Bronchial epithelial cell (primary cell): ENCODE results near the gene CCDC148. TPM values are rescaled to one million over a fixed set of nuclear protein-coding genes. Genes with fewer than 3 reads are reported as not detected.

Experiments
- DNase-seq: peaks from one replicate; pipeline ENCODE4 v3.0.0-alpha.2; 2010; ENCODE audit warnings: low read depth
- FAIRE-seq: peaks from 2 replicates; lab custom pipeline; 2011; peaks lifted over from hg19 to GRCh38; lab: Jason Lieb, UNC
- H3K27me3 ChIP-seq: 2 replicates; pipeline ENCODE4 v1.5.1; 2011; ENCODE audit warnings: low read length; ENCODE audit not compliant: control insufficient read depth, insufficient read depth
- H3K36me3 ChIP-seq: 2 replicates; pipeline ENCODE4 v1.5.1; 2011; ENCODE audit warnings: low read length; ENCODE audit not compliant: control insufficient read depth, insufficient read depth
- H3K4me3 ChIP-seq: 2 replicates; pipeline ENCODE4 v1.5.1; 2011; ENCODE audit warnings: mild to moderate bottlenecking, low read depth, low read length, control low read depth
- total RNA-seq: library from RNA; depleted of rRNA; stranded (reverse); fragments of >200 nt; gene quantifications from 2 replicates; pipeline ENCODE4 v1.2.1, GENCODE V29; 2014
- TF ChIP-seq, protein P1 (sequence below): IDR thresholded peaks from 2 replicates; pipeline ENCODE4 v1.5.1; 2011; ENCODE audit warnings: mild to moderate bottlenecking, moderate library complexity, low read length, control low read depth, inconsistent platforms; ENCODE audit not compliant: insufficient read depth, severe bottlenecking

CCDC148 gene
- total RNA-seq, 1 donor from 2014 or later = 0.26 TPM

DNA sequence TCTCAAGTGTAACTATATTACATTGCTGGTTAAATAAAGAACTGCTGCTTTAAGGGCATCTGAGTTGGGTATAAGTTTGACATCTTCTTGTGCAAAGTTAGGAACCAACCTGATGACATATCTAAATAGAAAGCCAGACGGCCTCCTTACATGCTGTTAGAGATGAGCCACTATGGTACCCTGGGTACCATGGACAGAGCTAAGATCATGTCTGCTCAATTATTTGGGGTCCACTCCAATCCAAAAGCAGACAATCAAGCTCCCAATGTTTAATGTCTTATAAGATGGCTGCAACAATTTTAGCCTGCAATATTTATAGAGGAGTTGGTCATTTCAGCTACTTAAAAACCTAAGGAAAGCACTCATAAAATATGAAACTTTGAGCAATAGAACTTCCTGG is 268.6 kb downstream of the CCDC148 start:
- TF ChIP-seq, protein P1, sequence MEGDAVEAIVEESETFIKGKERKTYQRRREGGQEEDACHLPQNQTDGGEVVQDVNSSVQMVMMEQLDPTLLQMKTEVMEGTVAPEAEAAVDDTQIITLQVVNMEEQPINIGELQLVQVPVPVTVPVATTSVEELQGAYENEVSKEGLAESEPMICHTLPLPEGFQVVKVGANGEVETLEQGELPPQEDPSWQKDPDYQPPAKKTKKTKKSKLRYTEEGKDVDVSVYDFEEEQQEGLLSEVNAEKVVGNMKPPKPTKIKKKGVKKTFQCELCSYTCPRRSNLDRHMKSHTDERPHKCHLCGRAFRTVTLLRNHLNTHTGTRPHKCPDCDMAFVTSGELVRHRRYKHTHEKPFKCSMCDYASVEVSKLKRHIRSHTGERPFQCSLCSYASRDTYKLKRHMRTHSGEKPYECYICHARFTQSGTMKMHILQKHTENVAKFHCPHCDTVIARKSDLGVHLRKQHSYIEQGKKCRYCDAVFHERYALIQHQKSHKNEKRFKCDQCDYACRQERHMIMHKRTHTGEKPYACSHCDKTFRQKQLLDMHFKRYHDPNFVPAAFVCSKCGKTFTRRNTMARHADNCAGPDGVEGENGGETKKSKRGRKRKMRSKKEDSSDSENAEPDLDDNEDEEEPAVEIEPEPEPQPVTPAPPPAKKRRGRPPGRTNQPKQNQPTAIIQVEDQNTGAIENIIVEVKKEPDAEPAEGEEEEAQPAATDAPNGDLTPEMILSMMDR = no peak
- FAIRE-seq (no peak), DNase-seq (no peak)
- Histone ChIP-seq H3K27me3 (peaks cover 5% of the 10 kb centered on the region), H3K4me3 (no peak overlapping the region), H3K36me3 (no peaks in the 10 kb centered on the region)

DNA sequence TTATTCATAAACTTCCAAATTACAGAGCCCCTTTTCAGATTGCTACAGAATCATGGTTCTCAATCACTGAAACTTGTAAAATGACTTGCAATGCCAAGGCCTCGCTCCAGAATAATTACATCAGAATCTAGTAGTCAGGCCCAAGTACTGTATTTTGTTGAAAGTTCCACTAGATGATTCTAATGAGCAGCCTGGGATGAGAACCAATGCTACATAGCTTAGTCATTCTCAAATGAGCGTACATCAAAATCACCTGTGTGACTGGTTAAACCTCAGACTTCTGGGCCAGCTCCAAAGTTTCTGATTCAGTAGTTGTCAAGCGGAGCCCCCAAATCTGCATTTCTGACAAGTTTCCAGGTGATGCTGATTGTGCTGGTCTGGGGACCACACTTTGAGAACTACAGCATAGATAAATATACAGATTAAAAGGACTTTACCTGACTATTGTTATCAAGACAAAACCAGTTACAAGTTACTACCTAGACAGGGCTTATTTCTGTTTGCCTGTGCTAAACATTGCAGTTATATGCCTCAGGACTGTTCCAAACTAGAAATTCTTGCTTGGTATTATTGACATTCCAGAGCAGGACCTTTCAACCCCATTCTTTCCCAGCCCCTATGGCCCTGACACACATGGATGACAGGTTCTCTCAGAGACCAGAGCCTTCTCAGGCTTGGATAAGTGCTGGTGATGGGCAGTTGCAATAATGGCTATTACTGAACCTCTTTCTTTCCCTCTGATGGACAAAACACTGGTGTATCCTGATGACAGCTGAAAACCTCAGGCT is 271.8 kb downstream of the CCDC148 start:
- Histone ChIP-seq H3K36me3 (no peaks in the 10 kb centered on the region), H3K27me3 (peaks cover 5% of the 10 kb centered on the region), H3K4me3 (no peak overlapping the region)
- peak; percentile 43 for DNase-seq
- FAIRE-seq = no peak
- TF ChIP-seq, protein P1 = no peak

GRCh38 chr2:158184001-158184400 is 272.6 kb downstream of the CCDC148 start:
- H3K36me3 ChIP-seq = no peaks in the 10 kb centered on the region

GRCh38 chr2:158182676-158183295 is 273.8 kb downstream of the CCDC148 start:
- TF ChIP-seq, protein P1 = no peak
- Histone ChIP-seq H3K4me3 (no peak overlapping the region), H3K36me3 (no peaks in the 10 kb centered on the region), H3K27me3 (peaks cover 5% of the 10 kb centered on the region)
- FAIRE-seq (no peak), DNase-seq (no peak)

More at GRCh38 chr2:158184001-158184400, 272.6 kb downstream of the CCDC148 start:
- TF ChIP-seq, protein P1 = no peak
- peaks cover 5% of the 10 kb centered on the region for H3K27me3 ChIP-seq
- no peak for DNase-seq
- H3K4me3 ChIP-seq = no peak overlapping the region
- FAIRE-seq = peak; percentile 7

DNA sequence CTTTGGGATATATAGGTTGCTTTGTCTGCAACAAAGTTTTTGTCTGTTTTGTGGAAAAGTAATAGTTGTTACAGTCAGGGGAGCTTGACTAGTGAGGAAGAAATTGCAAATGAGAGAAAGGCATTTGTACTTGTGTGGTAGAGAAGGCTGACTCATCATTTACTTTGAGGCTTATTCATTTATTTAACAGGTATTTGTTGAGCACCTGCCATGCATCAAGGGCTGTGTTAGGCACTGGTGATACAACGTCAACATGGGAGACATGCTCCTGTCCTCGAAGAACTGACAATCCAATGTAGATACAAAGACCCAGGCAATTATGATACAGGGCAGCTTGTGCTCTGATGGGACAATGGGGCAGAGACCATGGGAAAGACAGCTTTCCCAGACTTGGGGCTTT is 275.4 kb downstream of the CCDC148 start:
- no peak for FAIRE-seq

More for the DNA sequence above, 275.4 kb downstream of the CCDC148 start:
- DNase-seq = peak; percentile 72
- Histone ChIP-seq H3K27me3 (peaks cover 5% of the 10 kb centered on the region), H3K36me3 (no peaks in the 10 kb centered on the region), H3K4me3 (no peak overlapping the region)
- TF ChIP-seq, protein P1 = no peak
